Vagina (tissue), 2 donors: ENCODE results near the gene SEMG1.

Experiments
- CTCF ChIP-seq, 3 experiments: fragments of 450-650 bp in 2 of 3; fragments of 200-600 bp in 1 of 3; sonication (generic) in 1 of 3; IDR thresholded peaks; one replicate each; pipeline ENCODE4 v1.5.1; 2017 to 2019; ENCODE audit warnings: antibody characterized with exemption in 3 of 3, mild to moderate bottlenecking in 2 of 3, moderate library complexity in 2 of 3
- POLR2A ChIP-seq, 2 donors: fragments of 450-650 bp; IDR thresholded peaks; one replicate each; pipeline ENCODE4 v1.6.1; 2017; ENCODE audit warnings: antibody characterized with exemption in 2 of 2, mild to moderate bottlenecking in 2 of 2, moderate library complexity in 2 of 2

GRCh38 chr20:45258664-45259063 lies 51.8 kb downstream of the SEMG1 start:
- TF ChIP-seq CTCF (IDR thresholded peaks at IDR 0.05) (no peak), POLR2A (IDR thresholded peaks at IDR 0.05) (no peak)
